Liver (tissue), 9 donors: Measurements from ENCODE around the gene DIS3L2. TPM values are rescaled to one million over a fixed set of nuclear protein-coding genes. Genes with fewer than 3 reads are reported as not detected.

Experiments
- DNase-seq: peaks from one replicate; pipeline ENCODE4 v3.0.0-alpha.2; 2017; ENCODE audit warnings: low spot score
- H3K27ac ChIP-seq, 2 donors: one replicate each; pipeline ENCODE4 v1.7.0; 2013; ENCODE audit warnings: inconsistent platforms in 2 of 2, low read length in 2 of 2, control low read depth in 1 of 2, low read depth in 1 of 2, mild to moderate bottlenecking in 1 of 2
- H3K27me3 ChIP-seq, 4 donors: one replicate each; pipeline versions ENCODE4 v1.6.1 to v1.7.0; 2013; ENCODE audit warnings: low read length in 3 of 4, inconsistent platforms in 1 of 4, mild to moderate bottlenecking in 1 of 4, moderate library complexity in 1 of 4; ENCODE audit not compliant: control insufficient read depth in 4 of 4, insufficient read depth in 4 of 4
- H3K36me3 ChIP-seq, 4 donors: one replicate each; pipeline versions ENCODE4 v1.6.1 to v1.7.0; 2013; ENCODE audit warnings: low read length in 3 of 4, mild to moderate bottlenecking in 3 of 4, low read depth in 1 of 4, moderate library complexity in 1 of 4; ENCODE audit not compliant: control insufficient read depth in 4 of 4, insufficient read depth in 3 of 4
- H3K4me1 ChIP-seq, 4 donors: one replicate each; pipeline versions ENCODE4 v1.6.1 to v1.7.0; 2013; ENCODE audit warnings: low read length in 3 of 4, mild to moderate bottlenecking in 3 of 4, moderate library complexity in 1 of 4; ENCODE audit not compliant: control insufficient read depth in 4 of 4, insufficient read depth in 4 of 4
- H3K4me3 ChIP-seq, 3 donors: one replicate each; pipeline versions ENCODE4 v1.6.1 to v1.7.0; 2013; ENCODE audit warnings: low read length in 3 of 3, control low read depth in 1 of 3, low read depth in 1 of 3, mild to moderate bottlenecking in 1 of 3
- H3K9ac ChIP-seq, 2 donors: one replicate each; pipeline ENCODE4 v1.7.0; 2013; ENCODE audit warnings: low read length in 2 of 2, mild to moderate bottlenecking in 2 of 2, moderate library complexity in 2 of 2, control low read depth in 1 of 2, low read depth in 1 of 2
- H3K9me3 ChIP-seq, 4 donors: one replicate each; pipeline versions ENCODE4 v1.6.1 to v1.7.0; 2013; ENCODE audit warnings: low read length in 3 of 4; ENCODE audit not compliant: control insufficient read depth in 4 of 4
- EGR1 ChIP-seq, 2 donors: IDR thresholded peaks; 2 replicates each; pipeline ENCODE4 v1.6.1; 2016 to 2018; ENCODE audit warnings: antibody characterized with exemption in 2 of 2, low read depth in 2 of 2
- FOXA2 ChIP-seq: IDR thresholded peaks from 2 replicates; pipeline ENCODE4 v1.6.1; 2016; ENCODE audit warnings: antibody characterized with exemption
- GABPA ChIP-seq, 2 donors: IDR thresholded peaks in 1 of 2; conservative IDR thresholded peaks in 1 of 2; 2 replicates each; pipeline ENCODE4 v1.6.1; 2016; ENCODE audit warnings: antibody characterized with exemption in 2 of 2, mild to moderate bottlenecking in 1 of 2, moderate library complexity in 1 of 2
- JUND ChIP-seq, 2 donors: IDR thresholded peaks; 2 replicates each; pipeline ENCODE4 v1.6.1; 2016; ENCODE audit warnings: antibody characterized with exemption in 2 of 2
- MAX ChIP-seq: IDR thresholded peaks from 2 replicates; pipeline ENCODE4 v1.6.1; 2016; ENCODE audit warnings: antibody characterized with exemption
- NR2F2 ChIP-seq: IDR thresholded peaks from 2 replicates; pipeline ENCODE4 v1.6.1; 2016; ENCODE audit warnings: antibody characterized with exemption
- RAD21 ChIP-seq, 2 donors: IDR thresholded peaks; 2 replicates each; pipeline ENCODE4 v1.6.1; 2016; ENCODE audit warnings: antibody characterized with exemption in 2 of 2, mild to moderate bottlenecking in 2 of 2
- RXRA ChIP-seq, 2 donors: IDR thresholded peaks; 2 replicates each; pipeline ENCODE4 v1.6.1; 2017 to 2018; ENCODE audit warnings: antibody characterized with exemption in 2 of 2, mild to moderate bottlenecking in 1 of 2
- SP1 ChIP-seq: IDR thresholded peaks from 2 replicates; pipeline ENCODE4 v1.6.1; 2018; ENCODE audit warnings: antibody characterized with exemption, mild to moderate bottlenecking
- TAF1 ChIP-seq: conservative IDR thresholded peaks from 2 replicates; pipeline ENCODE4 v1.6.1; 2016; ENCODE audit warnings: antibody characterized with exemption, mild to moderate bottlenecking
- YY1 ChIP-seq: IDR thresholded peaks from 2 replicates; pipeline ENCODE4 v1.6.1; 2016; ENCODE audit warnings: antibody characterized with exemption, mild to moderate bottlenecking
- WGBS: extraction: QIAGEN DNeasy Blood & Tissue Kit; methylation state at CpG from one replicate; pipeline ENCODE4 v1.1.7; 2013; 5-methylcytosine and 5-hydroxymethylcytosine counted together
- polyA plus RNA-seq, 2 donors: library from polyadenylated mRNA; stranded (reverse) in 1 of 2; unstranded in 1 of 2; fragments of 200-250 nt in 1 of 2; fragments of >200 nt in 1 of 2; fragmentation: Nextera tagmentation in 1 of 2; extraction: Ambion mirVana in 1 of 2; gene quantifications; one replicate each; pipeline versions ENCODE4 v1.2.1 to v1.2.3, GENCODE V29; 2013 to 2015
- total RNA-seq, 2 donors: library from RNA; depleted of rRNA; stranded (reverse); fragments of >200 nt; gene quantifications; one replicate each; pipeline ENCODE4 v1.2.3, GENCODE V29; 2014
- TF ChIP-seq, protein P1 (sequence below): IDR thresholded peaks from 2 replicates; pipeline ENCODE4 v1.6.1; 2016; ENCODE audit warnings: antibody characterized with exemption, mild to moderate bottlenecking
- TF ChIP-seq, protein P2 (sequence below): IDR thresholded peaks from 2 replicates; pipeline ENCODE4 v1.6.1; 2016; ENCODE audit warnings: antibody characterized with exemption
- donor health status: healthy.
- donor health status: healthy.
- donor health status: healthy.
- donor health status: healthy.
- donor health status: healthy.

The DIS3L2 gene
- total and polyA plus RNA-seq, 4 donors = 5.7 to 21.5 (median 8.8) TPM

GRCh38 chr2:232076272-232076671, 114.8 kb downstream of the DIS3L2 start (continued):
- TF ChIP-seq, protein P1, sequence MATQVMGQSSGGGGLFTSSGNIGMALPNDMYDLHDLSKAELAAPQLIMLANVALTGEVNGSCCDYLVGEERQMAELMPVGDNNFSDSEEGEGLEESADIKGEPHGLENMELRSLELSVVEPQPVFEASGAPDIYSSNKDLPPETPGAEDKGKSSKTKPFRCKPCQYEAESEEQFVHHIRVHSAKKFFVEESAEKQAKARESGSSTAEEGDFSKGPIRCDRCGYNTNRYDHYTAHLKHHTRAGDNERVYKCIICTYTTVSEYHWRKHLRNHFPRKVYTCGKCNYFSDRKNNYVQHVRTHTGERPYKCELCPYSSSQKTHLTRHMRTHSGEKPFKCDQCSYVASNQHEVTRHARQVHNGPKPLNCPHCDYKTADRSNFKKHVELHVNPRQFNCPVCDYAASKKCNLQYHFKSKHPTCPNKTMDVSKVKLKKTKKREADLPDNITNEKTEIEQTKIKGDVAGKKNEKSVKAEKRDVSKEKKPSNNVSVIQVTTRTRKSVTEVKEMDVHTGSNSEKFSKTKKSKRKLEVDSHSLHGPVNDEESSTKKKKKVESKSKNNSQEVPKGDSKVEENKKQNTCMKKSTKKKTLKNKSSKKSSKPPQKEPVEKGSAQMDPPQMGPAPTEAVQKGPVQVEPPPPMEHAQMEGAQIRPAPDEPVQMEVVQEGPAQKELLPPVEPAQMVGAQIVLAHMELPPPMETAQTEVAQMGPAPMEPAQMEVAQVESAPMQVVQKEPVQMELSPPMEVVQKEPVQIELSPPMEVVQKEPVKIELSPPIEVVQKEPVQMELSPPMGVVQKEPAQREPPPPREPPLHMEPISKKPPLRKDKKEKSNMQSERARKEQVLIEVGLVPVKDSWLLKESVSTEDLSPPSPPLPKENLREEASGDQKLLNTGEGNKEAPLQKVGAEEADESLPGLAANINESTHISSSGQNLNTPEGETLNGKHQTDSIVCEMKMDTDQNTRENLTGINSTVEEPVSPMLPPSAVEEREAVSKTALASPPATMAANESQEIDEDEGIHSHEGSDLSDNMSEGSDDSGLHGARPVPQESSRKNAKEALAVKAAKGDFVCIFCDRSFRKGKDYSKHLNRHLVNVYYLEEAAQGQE = no peak
- TF ChIP-seq FOXA2 = no peak
- TF ChIP-seq RXRA (IDR thresholded peaks at IDR 0.05) = no peak
- TF ChIP-seq NR2F2 = no peak
- no peak for TF ChIP-seq YY1
- no peak for TF ChIP-seq RAD21 (IDR thresholded peaks at IDR 0.05)

GRCh38 chr2:232076736-232077135, 115.2 kb downstream of the DIS3L2 start:
- no peak overlapping the region for H3K27ac ChIP-seq
- H3K4me1 ChIP-seq = peaks cover 0 to 10% (median 3%) of the 10 kb centered on the region in 4 donors
- no peak for DNase-seq
- no peaks in the 10 kb centered on the region for H3K27me3 ChIP-seq
- no peaks in the 10 kb centered on the region for H3K36me3 ChIP-seq
- TF ChIP-seq, protein P1 = no peak
- no peak for TF ChIP-seq JUND (IDR thresholded peaks at IDR 0.05)
- TF ChIP-seq RAD21 (IDR thresholded peaks at IDR 0.05) = no peak
- TF ChIP-seq, protein P2, sequence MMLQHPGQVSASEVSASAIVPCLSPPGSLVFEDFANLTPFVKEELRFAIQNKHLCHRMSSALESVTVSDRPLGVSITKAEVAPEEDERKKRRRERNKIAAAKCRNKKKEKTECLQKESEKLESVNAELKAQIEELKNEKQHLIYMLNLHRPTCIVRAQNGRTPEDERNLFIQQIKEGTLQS = no peak
- no peak for TF ChIP-seq MAX
- TF ChIP-seq NR2F2 = no peak
- no peak for TF ChIP-seq GABPA (IDR thresholded peaks at IDR 0.05 in 1 of 2, conservative IDR thresholded peaks at IDR 0.05 in 1 of 2)
- TF ChIP-seq SP1 = no peak
- TF ChIP-seq EGR1 (IDR thresholded peaks at IDR 0.05; ENCODE audit: low read depth in 2 of 2) = no peak
- no peak for TF ChIP-seq YY1
- no peak overlapping the region for H3K4me3 ChIP-seq
- 97% methylated on average over 3 of the region's 3 CpGs for WGBS
- H3K9ac ChIP-seq = no peak overlapping the region
- no peaks in the 10 kb centered on the region for H3K9me3 ChIP-seq

DNA sequence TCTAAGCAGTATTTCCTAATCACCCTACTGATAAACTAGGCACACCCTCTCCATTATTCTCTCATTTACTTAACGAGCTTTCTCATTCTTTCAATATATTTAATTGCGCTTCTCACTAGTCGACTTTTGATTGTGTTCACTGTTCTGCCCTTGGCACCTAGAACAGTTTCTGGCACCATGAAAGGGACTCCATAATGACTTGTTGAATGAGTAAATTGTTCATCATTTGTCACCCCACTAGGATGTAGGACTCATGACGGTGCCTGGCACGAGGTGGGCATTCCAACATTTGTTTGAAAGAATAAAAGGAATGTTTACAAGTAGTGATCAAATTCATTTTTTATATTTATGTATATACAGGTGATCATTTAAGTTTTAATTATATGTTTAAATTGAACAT, 123.7 kb downstream of the DIS3L2 start:
- Histone ChIP-seq H3K4me3 (no peak overlapping the region), H3K4me1 (no peaks in the 10 kb centered on the region), H3K27me3 (no peaks in the 10 kb centered on the region), H3K36me3 (peaks cover 0 to 6% (median 0%) of the 10 kb centered on the region in 4 donors), H3K27ac (no peak overlapping the region), H3K9me3 (no peaks in the 10 kb centered on the region), H3K9ac (no peak overlapping the region)
- TF ChIP-seq JUND (IDR thresholded peaks at IDR 0.05) (no peak), SP1 (no peak), TAF1 (no peak), RXRA (IDR thresholded peaks at IDR 0.05) (no peak)
- TF ChIP-seq, protein P1 = no peak
- 93% methylated on average over 5 of the region's 5 CpGs for WGBS
- DNase-seq = no peak
